Measurements from ENCODE around the gene ICAM1. TPM values are rescaled to one million over a fixed set of nuclear protein-coding genes. Genes with fewer than 3 reads are reported as not detected.

The ICAM1 gene
- total RNA-seq, 1 donor from 2014 or later = 3.3 TPM

DNA sequence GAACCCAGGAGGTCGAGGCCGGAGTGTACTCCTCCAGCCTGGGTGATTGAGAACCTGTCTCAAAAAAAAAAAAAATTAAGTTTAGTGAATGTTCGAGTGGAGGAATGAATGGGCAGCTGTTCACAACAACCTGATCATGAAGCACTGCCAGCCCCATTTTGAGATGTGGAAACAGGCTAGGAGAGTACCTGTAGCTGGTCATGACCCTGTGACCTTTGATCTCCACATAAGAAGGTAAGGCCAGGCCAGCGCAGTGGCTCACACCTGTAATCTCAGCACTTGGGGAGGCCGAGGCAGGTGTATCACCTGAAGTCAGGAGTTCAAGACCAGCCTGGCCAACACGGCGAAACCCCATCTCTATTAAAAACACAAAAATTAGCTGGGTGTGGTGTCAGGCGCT, 54.8 kb downstream of the ICAM1 start:
- Mint-ChIP-seq H3K36me3 (peaks cover 10% of the 10 kb centered on the region), H3K27me3 (no peaks in the 10 kb centered on the region), H3K9me3 (no peaks in the 10 kb centered on the region), H3K4me1 (ENCODE audit: unreplicated experiment) (no peaks in the 10 kb centered on the region), H3K27ac (no peak overlapping the region), H3K4me3 (no peak overlapping the region)
- DNase-seq (ENCODE audit: extremely low spot score, unreplicated experiment) = no peak
- TF ChIP-seq, protein P1, sequence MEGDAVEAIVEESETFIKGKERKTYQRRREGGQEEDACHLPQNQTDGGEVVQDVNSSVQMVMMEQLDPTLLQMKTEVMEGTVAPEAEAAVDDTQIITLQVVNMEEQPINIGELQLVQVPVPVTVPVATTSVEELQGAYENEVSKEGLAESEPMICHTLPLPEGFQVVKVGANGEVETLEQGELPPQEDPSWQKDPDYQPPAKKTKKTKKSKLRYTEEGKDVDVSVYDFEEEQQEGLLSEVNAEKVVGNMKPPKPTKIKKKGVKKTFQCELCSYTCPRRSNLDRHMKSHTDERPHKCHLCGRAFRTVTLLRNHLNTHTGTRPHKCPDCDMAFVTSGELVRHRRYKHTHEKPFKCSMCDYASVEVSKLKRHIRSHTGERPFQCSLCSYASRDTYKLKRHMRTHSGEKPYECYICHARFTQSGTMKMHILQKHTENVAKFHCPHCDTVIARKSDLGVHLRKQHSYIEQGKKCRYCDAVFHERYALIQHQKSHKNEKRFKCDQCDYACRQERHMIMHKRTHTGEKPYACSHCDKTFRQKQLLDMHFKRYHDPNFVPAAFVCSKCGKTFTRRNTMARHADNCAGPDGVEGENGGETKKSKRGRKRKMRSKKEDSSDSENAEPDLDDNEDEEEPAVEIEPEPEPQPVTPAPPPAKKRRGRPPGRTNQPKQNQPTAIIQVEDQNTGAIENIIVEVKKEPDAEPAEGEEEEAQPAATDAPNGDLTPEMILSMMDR (conservative IDR thresholded peaks at IDR 0.05) = no peak

GRCh38 chr19:10327793-10328192, 56.9 kb downstream of the ICAM1 start:
- Mint-ChIP-seq H3K4me3 (no peak overlapping the region), H3K4me1 (ENCODE audit: unreplicated experiment) (peaks cover 6% of the 10 kb centered on the region), H3K36me3 (peaks cover 4% of the 10 kb centered on the region), H3K27me3 (no peaks in the 10 kb centered on the region), H3K27ac (no peak overlapping the region), H3K9me3 (no peaks in the 10 kb centered on the region)
- TF ChIP-seq, protein P1 (conservative IDR thresholded peaks at IDR 0.05) = no peak
- no peak for DNase-seq (ENCODE audit: extremely low spot score, unreplicated experiment)

DNA sequence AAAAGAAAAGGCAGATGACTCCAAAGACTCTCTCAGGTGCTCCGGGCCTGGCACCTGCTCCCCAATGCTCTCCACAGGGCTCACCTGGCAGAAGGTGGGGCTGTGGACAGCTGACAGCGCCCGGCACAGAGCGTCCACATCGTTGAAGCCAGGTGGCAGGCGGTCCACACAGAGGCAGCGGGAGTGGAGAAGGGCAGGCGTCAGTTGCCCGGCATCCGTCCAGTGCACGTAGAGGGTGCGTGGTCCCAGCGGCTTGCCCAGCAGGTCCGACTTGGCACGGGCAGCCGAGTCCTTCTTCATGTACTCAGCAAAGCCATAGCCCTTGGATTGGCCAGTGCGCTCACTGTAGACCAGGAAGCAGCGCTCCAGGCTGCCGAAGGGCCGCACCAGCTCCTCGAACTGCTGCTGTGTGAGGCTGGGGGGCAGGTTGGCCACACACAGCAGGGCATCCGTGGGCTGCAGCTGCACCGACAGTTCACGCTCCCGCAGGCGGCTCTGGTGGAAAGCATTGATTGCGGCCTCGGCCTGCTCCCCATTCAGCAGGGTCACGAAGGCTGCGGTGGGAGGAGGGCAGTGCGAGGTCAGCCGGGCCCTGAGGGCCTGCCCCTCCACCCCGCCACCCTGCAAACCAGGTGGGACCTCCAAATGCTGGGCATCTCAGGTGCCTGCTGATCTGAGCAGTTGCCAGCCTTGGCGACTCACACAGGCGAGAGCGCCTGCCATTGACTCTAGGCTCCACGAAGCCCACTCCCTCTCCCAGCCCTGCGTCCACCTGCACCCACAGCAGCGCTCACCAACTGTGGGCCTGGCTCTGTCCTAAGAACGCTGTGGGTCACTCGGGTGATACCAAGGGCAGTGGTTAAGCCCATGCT, 57.9 kb downstream of the ICAM1 start:
- H3K4me3 Mint-ChIP-seq = no peak overlapping the region
- H3K4me1 Mint-ChIP-seq (ENCODE audit: unreplicated experiment) = peaks cover 9% of the 10 kb centered on the region
- H3K27ac Mint-ChIP-seq = no peak overlapping the region
- no peak for DNase-seq (ENCODE audit: extremely low spot score, unreplicated experiment)
- H3K27me3 Mint-ChIP-seq = no peaks in the 10 kb centered on the region
- H3K36me3 Mint-ChIP-seq = peaks cover 4% of the 10 kb centered on the region
- H3K9me3 Mint-ChIP-seq = no peaks in the 10 kb centered on the region
- TF ChIP-seq, protein P1 (conservative IDR thresholded peaks at IDR 0.05) = no peak

- TF ChIP-seq, protein P1 (conservative IDR thresholded peaks at IDR 0.05) = no peak
- Mint-ChIP-seq H3K9me3 (no peaks in the 10 kb centered on the region), H3K36me3 (peaks cover 4% of the 10 kb centered on the region), H3K4me1 (ENCODE audit: unreplicated experiment) (peaks cover 13% of the 10 kb centered on the region), H3K27me3 (no peaks in the 10 kb centered on the region), H3K27ac (no peak overlapping the region), H3K4me3 (no peak overlapping the region)
- DNase-seq (ENCODE audit: extremely low spot score, unreplicated experiment) = no peak
These were observed 58.6 kb downstream of the ICAM1 start for GRCh38 chr19:10329555-10329954.

- TF ChIP-seq, protein P1 (conservative IDR thresholded peaks at IDR 0.05) = peak; percentile 25
- no peaks in the 10 kb centered on the region for H3K9me3 Mint-ChIP-seq
- peaks cover 4% of the 10 kb centered on the region for H3K36me3 Mint-ChIP-seq
- DNase-seq (ENCODE audit: extremely low spot score, unreplicated experiment) = no peak
- peak overlapping the region; percentile 88 for H3K27ac Mint-ChIP-seq
- peaks cover 13% of the 10 kb centered on the region for H3K4me1 Mint-ChIP-seq (ENCODE audit: unreplicated experiment)
- H3K27me3 Mint-ChIP-seq = no peaks in the 10 kb centered on the region
- H3K4me3 Mint-ChIP-seq = peak overlapping the region; percentile 97
These were observed 61.4 kb downstream of the ICAM1 start for GRCh38 chr19:10332158-10332964.

All from type B pancreatic cell (in vitro differentiated cells).